SU-DHL-6 (cell line): Measurements from ENCODE around the gene GFER.

ENCODE experiments used
- H2AFZ ChIP-seq: fragments of 200-600 bp; sonication (generic); 2 replicates; pipeline ENCODE4 v1.6.1; 2014; ENCODE audit warnings: low read depth, mild to moderate bottlenecking, moderate library complexity, mixed read lengths, antibody characterized with exemption, low read length; ENCODE audit not compliant: severe bottlenecking
- H3F3A ChIP-seq: fragments of 200-600 bp; shearing (Covaris generic); 2 replicates; pipeline ENCODE4 v1.6.0; 2016; ENCODE audit warnings: antibody characterized with exemption, mild to moderate bottlenecking; ENCODE audit not compliant: insufficient read depth
- H3K27ac ChIP-seq: fragments of 200-600 bp; sonication (generic); 2 replicates; pipeline ENCODE4 v1.5.1; 2016; ENCODE audit warnings: low read depth, mild to moderate bottlenecking, low read length, moderate library complexity, mixed read lengths
- H3K27me3 ChIP-seq: fragments of 200-600 bp; sonication (generic), shearing (Covaris generic); 2 replicates; pipeline ENCODE4 v1.6.0; 2014; ENCODE audit warnings: mild to moderate bottlenecking, low read length
- H3K36me3 ChIP-seq: fragments of 200-600 bp; sonication (generic); 2 replicates; pipeline ENCODE4 v1.6.1; 2014; ENCODE audit warnings: mild to moderate bottlenecking, low read length, mixed read lengths
- H3K4me2 ChIP-seq: fragments of 300-600, 200-600 bp; shearing (Covaris generic), sonication (generic); 2 replicates; pipeline ENCODE4 v1.6.0; 2014; ENCODE audit warnings: low read length, low read depth, mild to moderate bottlenecking; ENCODE audit not compliant: poor library complexity, severe bottlenecking
- H3K4me3 ChIP-seq: fragments of 200-600 bp; sonication (generic); 2 replicates; pipeline ENCODE4 v1.5.1; 2014; ENCODE audit warnings: antibody characterized with exemption, low read length, mild to moderate bottlenecking, mixed read lengths; ENCODE audit not compliant: insufficient read depth, poor library complexity, severe bottlenecking
- H3K79me2 ChIP-seq: fragments of 200-600 bp; sonication (generic); 2 replicates; pipeline ENCODE4 v1.6.1; 2014; ENCODE audit warnings: mild to moderate bottlenecking, low read length, moderate library complexity; ENCODE audit not compliant: insufficient read depth
- H3K9ac ChIP-seq: fragments of 200-600 bp; sonication (generic); 2 replicates; pipeline ENCODE4 v1.7.0; 2014; ENCODE audit warnings: mild to moderate bottlenecking, low read length
- H3K9me2 ChIP-seq: fragments of 200-600 bp; sonication (generic); replicated peaks from 2 replicates; pipeline ENCODE4 v1.6.1; 2014; ENCODE audit warnings: low read length; ENCODE audit not compliant: insufficient read depth
- H3K9me3 ChIP-seq: fragments of 200-600 bp; sonication (generic); 2 replicates; pipeline ENCODE4 v1.6.1; 2014; ENCODE audit warnings: low read length, mixed read lengths; ENCODE audit not compliant: insufficient read depth
- H4K20me1 ChIP-seq: fragments of 200-600 bp; sonication (generic); 2 replicates; pipeline ENCODE4 v1.6.1; 2014; ENCODE audit warnings: low read depth, mild to moderate bottlenecking, antibody characterized with exemption, low read length, moderate library complexity, mixed read lengths
- EZH2phosphoT487 ChIP-seq: fragments of 200-600 bp; sonication (generic), shearing (Covaris generic); conservative IDR thresholded peaks from 2 replicates; pipeline ENCODE4 v1.6.1; 2018; ENCODE audit warnings: mild to moderate bottlenecking, antibody characterized with exemption, low read length, moderate library complexity, mixed read lengths
- TF ChIP-seq, protein P1 (sequence below): fragments of 200-600 bp; sonication (generic); IDR thresholded peaks from one replicate; pipeline ENCODE4 v1.5.1; 2017; ENCODE audit warnings: antibody characterized with exemption, mild to moderate bottlenecking, low read length, moderate library complexity; ENCODE audit not compliant: insufficient read depth, poor library complexity, severe bottlenecking

Gene GFER

DNA sequence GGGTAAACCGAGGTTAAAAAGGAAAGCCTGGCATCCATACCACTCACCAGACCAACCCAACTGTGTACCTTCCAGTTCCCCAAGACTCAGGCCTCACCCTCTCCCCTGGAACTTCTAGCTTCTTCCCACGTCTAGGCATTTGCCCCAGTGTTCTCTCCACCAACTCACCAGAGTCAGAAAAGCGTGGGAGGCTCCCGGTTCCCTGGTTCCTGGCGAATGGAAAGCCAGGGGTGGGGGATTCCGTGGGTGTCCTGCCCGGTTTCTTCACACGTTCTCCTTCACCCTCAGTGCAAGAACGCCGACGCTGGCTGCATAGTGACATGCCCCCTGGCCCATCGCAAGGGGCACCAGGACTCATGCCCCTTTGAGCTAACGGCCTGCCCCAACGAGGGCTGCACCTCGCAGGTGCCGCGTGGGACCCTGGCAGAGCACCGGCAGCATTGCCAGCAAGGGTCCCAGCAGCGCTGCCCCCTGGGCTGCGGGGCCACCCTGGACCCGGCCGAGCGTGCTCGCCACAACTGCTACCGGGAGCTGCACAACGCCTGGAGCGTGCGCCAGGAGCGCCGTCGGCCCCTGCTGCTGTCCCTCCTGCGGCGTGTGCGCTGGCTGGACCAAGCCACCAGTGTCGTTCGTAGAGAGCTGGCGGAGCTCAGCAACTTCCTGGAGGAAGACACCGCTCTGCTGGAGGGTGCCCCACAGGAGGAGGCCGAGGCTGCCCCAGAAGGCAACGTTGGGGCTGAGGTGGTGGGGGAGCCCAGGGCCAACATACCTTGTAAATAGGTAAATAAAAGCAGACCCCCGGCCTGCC, 15.6 kb upstream of the GFER start:
- Histone ChIP-seq H3K4me2 (no peak overlapping the region), H3K9me2 (no peaks in the 10 kb centered on the region), H3K4me3 (no peak overlapping the region), H3K9me3 (no peaks in the 10 kb centered on the region), H2AFZ (no peak overlapping the region), H4K20me1 (no peaks in the 10 kb centered on the region; the same call in 1 of the 2 replicates), H3K36me3 (peaks cover 8% of the 10 kb centered on the region), H3K9ac (no peak overlapping the region), H3K27ac (no peak overlapping the region), H3K79me2 (peaks cover 39% of the 10 kb centered on the region), H3K27me3 (no peaks in the 10 kb centered on the region), H3F3A (peaks cover 17% of the 10 kb centered on the region)
- TF ChIP-seq EZH2phosphoT487 = no peak
- TF ChIP-seq, protein P1, sequence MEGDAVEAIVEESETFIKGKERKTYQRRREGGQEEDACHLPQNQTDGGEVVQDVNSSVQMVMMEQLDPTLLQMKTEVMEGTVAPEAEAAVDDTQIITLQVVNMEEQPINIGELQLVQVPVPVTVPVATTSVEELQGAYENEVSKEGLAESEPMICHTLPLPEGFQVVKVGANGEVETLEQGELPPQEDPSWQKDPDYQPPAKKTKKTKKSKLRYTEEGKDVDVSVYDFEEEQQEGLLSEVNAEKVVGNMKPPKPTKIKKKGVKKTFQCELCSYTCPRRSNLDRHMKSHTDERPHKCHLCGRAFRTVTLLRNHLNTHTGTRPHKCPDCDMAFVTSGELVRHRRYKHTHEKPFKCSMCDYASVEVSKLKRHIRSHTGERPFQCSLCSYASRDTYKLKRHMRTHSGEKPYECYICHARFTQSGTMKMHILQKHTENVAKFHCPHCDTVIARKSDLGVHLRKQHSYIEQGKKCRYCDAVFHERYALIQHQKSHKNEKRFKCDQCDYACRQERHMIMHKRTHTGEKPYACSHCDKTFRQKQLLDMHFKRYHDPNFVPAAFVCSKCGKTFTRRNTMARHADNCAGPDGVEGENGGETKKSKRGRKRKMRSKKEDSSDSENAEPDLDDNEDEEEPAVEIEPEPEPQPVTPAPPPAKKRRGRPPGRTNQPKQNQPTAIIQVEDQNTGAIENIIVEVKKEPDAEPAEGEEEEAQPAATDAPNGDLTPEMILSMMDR = no peak

DNA sequence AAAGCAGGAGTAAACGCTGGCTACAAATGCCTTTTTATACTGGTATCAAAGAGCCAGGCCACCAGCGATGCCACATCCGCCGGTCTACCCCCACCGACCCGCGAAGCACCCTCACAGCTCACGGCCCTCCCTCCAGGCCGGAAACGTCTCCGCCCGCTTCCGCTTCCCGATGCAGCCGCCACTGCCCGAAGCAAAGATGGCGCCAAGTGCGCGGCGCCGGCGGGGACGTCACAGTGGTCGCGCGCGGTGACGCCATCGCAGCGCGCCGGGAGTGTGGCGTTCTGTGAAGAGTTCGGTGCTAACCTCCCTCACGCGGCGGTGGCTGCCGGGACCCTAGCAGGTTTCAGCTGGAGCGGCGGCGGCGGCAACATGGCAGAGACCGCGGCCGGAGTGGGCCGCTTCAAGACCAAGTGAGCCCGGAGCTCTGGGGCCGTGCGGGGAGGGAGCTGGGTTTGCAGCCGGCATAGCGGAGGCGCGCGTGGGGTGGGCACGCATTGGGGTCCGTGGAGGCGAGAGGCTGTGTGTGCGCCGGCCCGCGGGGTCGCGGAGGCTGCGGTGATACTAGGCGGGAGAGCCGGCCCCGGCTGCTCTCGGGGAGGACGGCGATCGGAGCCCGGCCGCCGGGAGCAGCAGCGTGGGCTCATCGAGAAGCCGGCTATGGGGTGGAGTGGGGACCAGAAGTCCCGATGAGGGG, 12.1 kb upstream of the GFER start, which contains the start of gene TBL3:
Gene TBL3, plus strand, starts transcription at position 258 of the 694 bp plus-strand sequence. Its CDS starts 112 bp downstream, at position 370.
- Histone ChIP-seq H3K9me2 (no peaks in the 10 kb centered on the region), H3K9ac (peak within 1 kb of the TSS; percentile 99), H2AFZ (peak within 1 kb of the TSS; percentile 83), H3F3A (peaks cover 5% of the 10 kb centered on the region; the same call in 1 of the 2 replicates), H3K27me3 (no peaks in the 10 kb centered on the region), H4K20me1 (no peaks in the 10 kb centered on the region; the same call in 1 of the 2 replicates), H3K27ac (peak within 1 kb of the TSS; percentile 69), H3K79me2 (peaks cover 22% of the 10 kb centered on the region), H3K4me2 (peak within 1 kb of the TSS; percentile 95), H3K4me3 (peak within 1 kb of the TSS; percentile 99), H3K9me3 (no peaks in the 10 kb centered on the region), H3K36me3 (no peaks in the 10 kb centered on the region)
- TF ChIP-seq EZH2phosphoT487 = no peak
- TF ChIP-seq, protein P1 = no peak

DNA sequence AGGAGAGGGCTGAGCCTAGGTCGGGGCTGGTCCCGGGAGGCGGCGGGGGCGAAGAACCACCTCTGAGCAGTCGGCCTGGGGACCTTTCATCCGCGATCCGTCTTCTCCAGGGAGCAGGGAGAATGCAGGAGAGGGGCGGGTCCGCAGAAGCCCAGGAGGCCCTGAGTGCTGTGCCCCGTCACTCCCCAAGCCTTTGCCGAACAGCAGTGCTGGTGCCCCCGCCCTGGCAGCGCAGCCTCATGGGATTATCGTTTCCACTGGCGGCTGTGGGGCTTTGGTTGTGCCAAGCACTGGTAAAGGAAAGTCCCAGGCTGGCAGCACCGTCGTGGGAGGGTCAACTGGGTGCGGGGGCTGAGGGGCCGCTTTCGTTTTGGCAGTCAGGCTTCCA, 11.5 kb upstream of the GFER start:
- H4K20me1 ChIP-seq = no peaks in the 10 kb centered on the region; the same call in 1 of the 2 replicates
- H2AFZ ChIP-seq = no peak overlapping the region
- H3K9me3 ChIP-seq = no peaks in the 10 kb centered on the region
- TF ChIP-seq, protein P1 = no peak
- no peak for TF ChIP-seq EZH2phosphoT487
- H3K4me3 ChIP-seq = peak overlapping the region; percentile 99
- peak overlapping the region; percentile 99 for H3K9ac ChIP-seq
- peak overlapping the region; percentile 95 for H3K4me2 ChIP-seq
- H3K9me2 ChIP-seq = no peaks in the 10 kb centered on the region
- H3K27me3 ChIP-seq = no peaks in the 10 kb centered on the region
- peaks cover 22% of the 10 kb centered on the region for H3K79me2 ChIP-seq
- no peaks in the 10 kb centered on the region for H3K36me3 ChIP-seq
- no peak overlapping the region for H3K27ac ChIP-seq
- H3F3A ChIP-seq = peaks cover 5% of the 10 kb centered on the region; the same call in 1 of the 2 replicates
